ENCODE data around the gene CT83.

The CT83 gene

GRCh38 chrX:116462822-116463221, at the start of gene CT83:
Gene CT83 (minus strand): TSS chrX:116462976. CDS start chrX:116462856, 120 bp downstream.
- no peak for DNase-seq (ENCODE audit: low read depth)

- no peak for DNase-seq (ENCODE audit: low read depth)
Measured at GRCh38 chrX:116499780-116500179, 37.0 kb upstream of the CT83 start.

GRCh38 chrX:116493271-116493670, 30.5 kb upstream of the CT83 start:
- DNase-seq (ENCODE audit: low read depth) = no peak

- DNase-seq (ENCODE audit: low read depth) = no peak
Measured at GRCh38 chrX:116490104-116490503, 27.3 kb upstream of the CT83 start.

- DNase-seq (ENCODE audit: low read depth) = no peak
Measured at GRCh38 chrX:116480059-116480458, 17.3 kb upstream of the CT83 start.

GRCh38 chrX:116449156-116449555, 13.6 kb downstream of the CT83 start:
- DNase-seq (ENCODE audit: low read depth) = no peak

GRCh38 chrX:116436358-116436816, 26.4 kb downstream of the CT83 start, which contains the start of gene SLC6A14:
Gene SLC6A14 (plus strand): TSS chrX:116436606. CDS start chrX:116436710, 104 bp downstream.
- no peak for DNase-seq (ENCODE audit: low read depth)

- DNase-seq (ENCODE audit: low read depth) = no peak
Measured at GRCh38 chrX:116435597-116435996, 27.2 kb downstream of the CT83 start.

GRCh38 chrX:116427978-116428377, 34.8 kb downstream of the CT83 start:
- no peak for DNase-seq (ENCODE audit: low read depth)

- DNase-seq (ENCODE audit: low read depth) = no peak
Measured at GRCh38 chrX:116417968-116418367, 44.8 kb downstream of the CT83 start.

- no peak for DNase-seq (ENCODE audit: low read depth)
Measured at GRCh38 chrX:116417214-116417613, 45.6 kb downstream of the CT83 start.

- no peak for DNase-seq (ENCODE audit: low read depth)
Measured at GRCh38 chrX:116413273-116413672, 49.5 kb downstream of the CT83 start.

Measured in stimulated activated CD8-positive, alpha-beta memory T cell treated with anti-CD3 and anti-CD28 coated beads, Interleukin-12 subunit alpha, Interleukin-12 subunit beta, amount 100 ng/mL, for 4 hours (primary cell).